GM12891 (cell line): ENCODE results near the gene CRAMP1.

Source experiments
- POLR2A ChIP-seq: IDR thresholded peaks from 2 replicates; pipeline ENCODE4 v1.6.1; 2011; ENCODE audit warnings: low read depth, low read length, control low read depth
- POLR2AphosphoS5 ChIP-seq: IDR thresholded peaks from 2 replicates; pipeline ENCODE4 v1.6.1; 2011; ENCODE audit warnings: low read depth, low read length, control low read depth

DNA sequence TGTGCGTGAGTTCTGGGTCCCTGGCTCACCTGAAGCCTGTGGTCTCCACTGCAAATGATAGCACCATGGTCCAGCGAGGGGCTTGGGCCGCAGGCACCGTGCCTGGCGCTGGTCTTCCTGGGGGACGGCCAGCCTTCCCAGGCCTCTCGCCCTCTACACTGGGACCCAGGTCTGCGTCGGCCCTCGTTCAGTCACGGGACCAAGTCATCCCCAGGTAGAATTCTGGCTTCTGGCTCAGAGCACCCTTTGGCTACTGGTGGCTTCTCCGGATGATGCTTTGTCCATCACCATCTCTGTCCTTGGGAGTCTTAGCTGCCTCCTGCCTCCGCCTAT, 20.4 kb downstream of the CRAMP1 start:
- TF ChIP-seq POLR2AphosphoS5 (no peak), POLR2A (no peak)
